CD4-positive, alpha-beta T cell treated with Interleukin-4 for 1 hour (primary cell): Measurements from ENCODE around the gene FGF18.
"Not testable (repeated sequence)": the region's sequence is repeated elsewhere in the genome, so short reads cannot be mapped to it uniquely, and the experiment has no call there.

Experiments
- DNase-seq, 2 donors: peaks; one replicate each; pipeline ENCODE4 v3.0.0-alpha.2; 2020 to 2022

Gene FGF18

GRCh38 chr5:171418982-171419687, at the start of gene FGF18:
FGF18 (plus strand) TSS chr5:171419647; CDS start chr5:171420200, 553 bp downstream.
- DNase-seq: peak in 1 of 2 donors; percentile 29

GRCh38 chr5:171369898-171370297, 49.5 kb upstream of the FGF18 start:
- no peak for DNase-seq

- DNase-seq: not testable (repeated sequence)
These were observed 48.6 kb upstream of the FGF18 start for GRCh38 chr5:171370881-171371280.

- no peak for DNase-seq
These were observed 48.1 kb upstream of the FGF18 start for GRCh38 chr5:171371326-171371725.

- no peak for DNase-seq
These were observed 39.5 kb upstream of the FGF18 start for GRCh38 chr5:171379961-171380360.

GRCh38 chr5:171384416-171384815, 35.0 kb upstream of the FGF18 start:
- DNase-seq: not testable (repeated sequence)

- DNase-seq: not testable (repeated sequence)
These were observed 34.4 kb upstream of the FGF18 start for GRCh38 chr5:171384999-171385398.

GRCh38 chr5:171386006-171386671, 33.3 kb upstream of the FGF18 start:
- DNase-seq: no peak

GRCh38 chr5:171386861-171387344, 32.5 kb upstream of the FGF18 start:
- DNase-seq: no peak

- DNase-seq: peak; percentile 99
These were observed 32.0 kb upstream of the FGF18 start, which contains the start of gene NPM1 for GRCh38 chr5:171387345-171387969. NPM1 (plus strand) TSS chr5:171387849; CDS start chr5:171387949, 100 bp downstream.

- peak; percentile 83 to 86 for DNase-seq
These were observed 31.3 kb upstream of the FGF18 start for GRCh38 chr5:171387970-171388815.

GRCh38 chr5:171388816-171389168, 30.7 kb upstream of the FGF18 start:
- DNase-seq: no peak

- DNase-seq: peak in 1 of 2 donors; percentile 46
These were observed 28.4 kb upstream of the FGF18 start for GRCh38 chr5:171390883-171391677.

GRCh38 chr5:171391996-171392577, 27.4 kb upstream of the FGF18 start:
- DNase-seq: no peak

GRCh38 chr5:171392585-171393159, 26.8 kb upstream of the FGF18 start:
- no peak for DNase-seq

- no peak for DNase-seq
These were observed 24.4 kb upstream of the FGF18 start for GRCh38 chr5:171395042-171395441.

- not testable (repeated sequence) for DNase-seq
These were observed 22.9 kb upstream of the FGF18 start for GRCh38 chr5:171396583-171396982.

- no peak for DNase-seq
These were observed 22.3 kb upstream of the FGF18 start for GRCh38 chr5:171397190-171397589.

- DNase-seq: no peak
These were observed 21.8 kb upstream of the FGF18 start for GRCh38 chr5:171397599-171397998.

GRCh38 chr5:171398660-171399059, 20.8 kb upstream of the FGF18 start:
- DNase-seq: not testable (repeated sequence)

- DNase-seq: no peak
These were observed 19.3 kb upstream of the FGF18 start for GRCh38 chr5:171400169-171400568.
